ENCODE results near the gene RRAD.

The RRAD gene

GRCh38 chr16:66908116-66908515 is 17.2 kb downstream of the RRAD start:
- Mint-ChIP-seq H3K27me3 (ENCODE audit: low read depth) (peaks cover 13% of the 10 kb centered on the region), H3K9me3 (no peaks in the 10 kb centered on the region), H3K27ac (peak overlapping the region in 1 of 3 experiments; percentile 44), H3K36me3 (ENCODE audit: low read depth) (no peaks in the 10 kb centered on the region), H3K4me3 (no peak overlapping the region), H3K4me1 (peaks cover 20% of the 10 kb centered on the region)
- TF ChIP-seq, protein P1, sequence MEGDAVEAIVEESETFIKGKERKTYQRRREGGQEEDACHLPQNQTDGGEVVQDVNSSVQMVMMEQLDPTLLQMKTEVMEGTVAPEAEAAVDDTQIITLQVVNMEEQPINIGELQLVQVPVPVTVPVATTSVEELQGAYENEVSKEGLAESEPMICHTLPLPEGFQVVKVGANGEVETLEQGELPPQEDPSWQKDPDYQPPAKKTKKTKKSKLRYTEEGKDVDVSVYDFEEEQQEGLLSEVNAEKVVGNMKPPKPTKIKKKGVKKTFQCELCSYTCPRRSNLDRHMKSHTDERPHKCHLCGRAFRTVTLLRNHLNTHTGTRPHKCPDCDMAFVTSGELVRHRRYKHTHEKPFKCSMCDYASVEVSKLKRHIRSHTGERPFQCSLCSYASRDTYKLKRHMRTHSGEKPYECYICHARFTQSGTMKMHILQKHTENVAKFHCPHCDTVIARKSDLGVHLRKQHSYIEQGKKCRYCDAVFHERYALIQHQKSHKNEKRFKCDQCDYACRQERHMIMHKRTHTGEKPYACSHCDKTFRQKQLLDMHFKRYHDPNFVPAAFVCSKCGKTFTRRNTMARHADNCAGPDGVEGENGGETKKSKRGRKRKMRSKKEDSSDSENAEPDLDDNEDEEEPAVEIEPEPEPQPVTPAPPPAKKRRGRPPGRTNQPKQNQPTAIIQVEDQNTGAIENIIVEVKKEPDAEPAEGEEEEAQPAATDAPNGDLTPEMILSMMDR (IDR thresholded peaks at IDR 0.05; ENCODE audit: unreplicated experiment in 3 of 3), result no peak

- Mint-ChIP-seq H3K36me3 (ENCODE audit: low read depth) (no peaks in the 10 kb centered on the region), H3K27me3 (ENCODE audit: low read depth) (peaks cover 13% of the 10 kb centered on the region), H3K4me1 (peaks cover 26% of the 10 kb centered on the region), H3K4me3 (no peak overlapping the region), H3K9me3 (no peaks in the 10 kb centered on the region), H3K27ac (peak overlapping the region in 1 of 3 experiments; percentile 44)
- TF ChIP-seq, protein P1 (IDR thresholded peaks at IDR 0.05; ENCODE audit: unreplicated experiment in 3 of 3), result no peak
These were observed 18.2 kb downstream of the RRAD start for GRCh38 chr16:66906916-66907836.

- TF ChIP-seq, protein P1 (IDR thresholded peaks at IDR 0.05; ENCODE audit: unreplicated experiment in 3 of 3), result no peak
- H3K27me3 Mint-ChIP-seq (ENCODE audit: low read depth), result peaks cover 8% of the 10 kb centered on the region
These were observed 19.4 kb downstream of the RRAD start for GRCh38 chr16:66905633-66906539.

GRCh38 chr16:66904846-66905632 is 20.3 kb downstream of the RRAD start:
- peak overlapping the region; percentile 59 to 91 (median 78) for H3K27ac Mint-ChIP-seq

More at GRCh38 chr16:66905633-66906539, 19.4 kb downstream of the RRAD start:
- peaks cover 34% of the 10 kb centered on the region for H3K4me1 Mint-ChIP-seq
- no peak overlapping the region for H3K4me3 Mint-ChIP-seq
- H3K36me3 Mint-ChIP-seq (ENCODE audit: low read depth), result no peaks in the 10 kb centered on the region
- no peaks in the 10 kb centered on the region for H3K9me3 Mint-ChIP-seq
- peak overlapping the region; percentile 59 to 91 (median 78) for H3K27ac Mint-ChIP-seq

GRCh38 chr16:66904428-66904845 is 20.9 kb downstream of the RRAD start:
- Mint-ChIP-seq H3K36me3 (ENCODE audit: low read depth) (no peaks in the 10 kb centered on the region), H3K4me1 (peaks cover 48% of the 10 kb centered on the region), H3K27me3 (ENCODE audit: low read depth) (peaks cover 8% of the 10 kb centered on the region), H3K4me3 (no peak overlapping the region), H3K9me3 (no peaks in the 10 kb centered on the region), H3K27ac (peak overlapping the region in 2 of 3 experiments; percentile 59 to 91)
- TF ChIP-seq, protein P1 (IDR thresholded peaks at IDR 0.05; ENCODE audit: unreplicated experiment in 3 of 3), result no peak

More at GRCh38 chr16:66904846-66905632, 20.3 kb downstream of the RRAD start:
- Mint-ChIP-seq H3K9me3 (no peaks in the 10 kb centered on the region), H3K36me3 (ENCODE audit: low read depth) (no peaks in the 10 kb centered on the region), H3K4me1 (peaks cover 42% of the 10 kb centered on the region), H3K4me3 (peak overlapping the region in 1 of 3 experiments; percentile 30), H3K27me3 (ENCODE audit: low read depth) (peaks cover 8% of the 10 kb centered on the region)
- TF ChIP-seq, protein P1 (IDR thresholded peaks at IDR 0.05; ENCODE audit: unreplicated experiment in 3 of 3), result no peak
